Naive thymus-derived CD4-positive, alpha-beta T cell (primary cell): Measurements from ENCODE around the gene ALDH1A2. TPM values are rescaled to one million over a fixed set of nuclear protein-coding genes. Genes with fewer than 3 reads are reported as not detected.

ENCODE experiments used
- ATAC-seq: fragments of 150-1000 bp; cut with Tn5 transposase; 2 replicates; pipeline ENCODE4 v1.10.0; 2021; ENCODE audit warnings: mild to moderate bottlenecking, moderate library complexity
- CTCF ChIA-PET: fragments of 350-600 bp; sonication (Branson Sonifier 250); formaldehyde crosslinking; loops from one replicate; lab custom pipeline; 2021; ENCODE audit warnings: antibody characterized with exemption; lab: Charles Lee
- POLR2A ChIA-PET: fragments of 350-600 bp; sonication (Branson Sonifier 250); formaldehyde crosslinking; loops from one replicate; lab custom pipeline; 2021; ENCODE audit warnings: antibody characterized with exemption, inconsistent platforms; lab: Charles Lee
- DNase-seq, 9 donors: peaks; one replicate each; pipeline versions ENCODE4 v3.0.0 to v3.0.0-alpha.2; 2020 to 2022; ENCODE audit warnings: mixed read lengths in 1 of 9
- H3K27ac ChIP-seq: one replicate; pipeline ENCODE4 v1.7.0; 2013; ENCODE audit warnings: mild to moderate bottlenecking, low read depth, low read length, moderate library complexity
- H3K27me3 ChIP-seq, 2 donors: one replicate each; pipeline ENCODE4 v1.7.0; 2013; ENCODE audit warnings: low read length in 2 of 2, mild to moderate bottlenecking in 2 of 2, moderate library complexity in 2 of 2; ENCODE audit not compliant: control insufficient read depth in 2 of 2, insufficient read depth in 2 of 2
- H3K36me3 ChIP-seq, 3 experiments: 1 replicate in 2 of 3; 2 replicates in 1 of 3; pipeline ENCODE4 v1.7.0; 2013; ENCODE audit warnings: low read length in 3 of 3, mild to moderate bottlenecking in 3 of 3, moderate library complexity in 1 of 3; ENCODE audit not compliant: insufficient read depth in 3 of 3, control insufficient read depth in 2 of 3
- H3K4me1 ChIP-seq, 2 donors: one replicate each; pipeline ENCODE4 v1.7.0; 2013; ENCODE audit warnings: low read length in 2 of 2, mild to moderate bottlenecking in 2 of 2, moderate library complexity in 1 of 2; ENCODE audit not compliant: control insufficient read depth in 2 of 2, insufficient read depth in 2 of 2
- H3K4me3 ChIP-seq: 2 replicates; pipeline ENCODE4 v1.7.0; 2013; ENCODE audit warnings: mild to moderate bottlenecking, low read length
- H3K9me3 ChIP-seq, 3 experiments: 1 replicate in 2 of 3; 2 replicates in 1 of 3; pipeline ENCODE4 v1.7.0; 2013; ENCODE audit warnings: low read length in 3 of 3; ENCODE audit not compliant: control insufficient read depth in 2 of 3
- H3K27ac Mint-ChIP-seq, 9 donors: one replicate each; pipeline ENCODE4 v1.8.0; 2020 to 2022; ENCODE audit warnings: mixed read lengths in 9 of 9, mild to moderate bottlenecking in 8 of 9, moderate library complexity in 5 of 9, inconsistent platforms in 2 of 9
- H3K27me3 Mint-ChIP-seq, 5 donors: one replicate each; pipeline ENCODE4 v1.8.0; 2021 to 2022; ENCODE audit warnings: mixed read lengths in 5 of 5, mild to moderate bottlenecking in 1 of 5
- H3K36me3 Mint-ChIP-seq, 5 donors: one replicate each; pipeline ENCODE4 v1.8.0; 2020 to 2022; ENCODE audit warnings: mixed read lengths in 5 of 5, mild to moderate bottlenecking in 3 of 5, inconsistent platforms in 1 of 5
- H3K4me1 Mint-ChIP-seq, 7 donors: one replicate each; pipeline ENCODE4 v1.8.0; 2020 to 2022; ENCODE audit warnings: mixed read lengths in 7 of 7, mild to moderate bottlenecking in 3 of 7, inconsistent platforms in 1 of 7
- H3K4me3 Mint-ChIP-seq, 10 donors: one replicate each; pipeline ENCODE4 v1.8.0; 2020 to 2022; ENCODE audit warnings: mild to moderate bottlenecking in 10 of 10, mixed read lengths in 10 of 10, moderate library complexity in 6 of 10, inconsistent platforms in 2 of 10
- H3K9me3 Mint-ChIP-seq, 11 donors: one replicate each; pipeline ENCODE4 v1.8.0; 2020 to 2022; ENCODE audit warnings: mixed read lengths in 11 of 11, mild to moderate bottlenecking in 4 of 11, inconsistent platforms in 1 of 11, moderate library complexity in 1 of 11
- intact Hi-C, 2 donors: fragments of 100-400 bp; cut with micrococcal nuclease; formaldehyde crosslinking; loops; one replicate each; pipeline ENCODE4 v1.15.1; 2023
- polyA plus RNA-seq, 2 donors: library from polyadenylated mRNA; unstranded; fragments of 300-500 nt; fragmentation: Illumina TruSeq; gene quantifications; one replicate each; pipeline ENCODE4 v1.2.3, GENCODE V29; 2021
- total RNA-seq, 6 experiments: library from RNA in 5 of 6; stranded (reverse) in 5 of 6; gene quantifications; 1 replicate in 5 of 6; 2 replicates in 1 of 6; pipeline ENCODE4 v1.2.3 and lab custom pipeline; 2021 to 2026

ALDH1A2 gene
- total and polyA plus RNA-seq, 7 experiments from 2014 or later, result 1.7 TPM; not detected in 6

- H3K36me3 Mint-ChIP-seq, result no peaks in the 10 kb centered on the region
- peaks cover 9 to 36% (median 26%) of the 10 kb centered on the region in 5 donors for H3K27me3 Mint-ChIP-seq
Measured at GRCh38 chr15:57947282-57947681, 118.2 kb downstream of the ALDH1A2 start.

GRCh38 chr15:57946491-57947048 is 118.9 kb downstream of the ALDH1A2 start:
- Mint-ChIP-seq H3K27me3 (peaks cover 16 to 37% (median 32%) of the 10 kb centered on the region in 5 donors), H3K27ac (no peak overlapping the region), H3K9me3 (peaks cover 0 to 8% (median 0%) of the 10 kb centered on the region in 11 donors), H3K36me3 (no peaks in the 10 kb centered on the region), H3K4me3 (no peak overlapping the region), H3K4me1 (no peaks in the 10 kb centered on the region)
- H3K36me3 ChIP-seq, result no peaks in the 10 kb centered on the region
- H3K27me3 ChIP-seq, result no peaks in the 10 kb centered on the region
- ATAC-seq, result no peak
- no peak overlapping the region for H3K4me3 ChIP-seq
- H3K4me1 ChIP-seq, result no peaks in the 10 kb centered on the region
- intact Hi-C loops, result no loop called here
- DNase-seq, result no peak
- ChIA-PET CTCF (no interaction called here), POLR2A (no interaction called here)
- H3K27ac ChIP-seq, result no peak overlapping the region
- no peaks in the 10 kb centered on the region for H3K9me3 ChIP-seq

More at GRCh38 chr15:57947282-57947681, 118.2 kb downstream of the ALDH1A2 start:
- H3K27ac Mint-ChIP-seq, result no peak overlapping the region
- Histone ChIP-seq H3K9me3 (no peaks in the 10 kb centered on the region), H3K27ac (no peak overlapping the region), H3K4me1 (no peaks in the 10 kb centered on the region), H3K36me3 (no peaks in the 10 kb centered on the region), H3K27me3 (no peaks in the 10 kb centered on the region), H3K4me3 (no peak overlapping the region)
- POLR2A ChIA-PET, result no interaction called here
- ATAC-seq (no peak), DNase-seq (no peak)
- no peak overlapping the region for H3K4me3 Mint-ChIP-seq
- peaks cover 0 to 8% (median 0%) of the 10 kb centered on the region in 11 donors for H3K9me3 Mint-ChIP-seq
- CTCF ChIA-PET, result no interaction called here
- intact Hi-C loops, result no loop called here
- no peaks in the 10 kb centered on the region for H3K4me1 Mint-ChIP-seq

- ATAC-seq, result no peak
- Histone ChIP-seq H3K27me3 (no peaks in the 10 kb centered on the region), H3K27ac (no peak overlapping the region), H3K4me1 (no peaks in the 10 kb centered on the region), H3K4me3 (no peak overlapping the region), H3K36me3 (no peaks in the 10 kb centered on the region), H3K9me3 (no peaks in the 10 kb centered on the region)
- peaks cover 0 to 8% (median 0%) of the 10 kb centered on the region in 11 donors for H3K9me3 Mint-ChIP-seq
- no peak overlapping the region for H3K4me3 Mint-ChIP-seq
- intact Hi-C loops, result no loop called here
- no peak for DNase-seq
- peaks cover 18 to 41% (median 37%) of the 10 kb centered on the region in 5 donors for H3K27me3 Mint-ChIP-seq
- POLR2A ChIA-PET, result no interaction called here
- no peak overlapping the region for H3K27ac Mint-ChIP-seq
- CTCF ChIA-PET, result no interaction called here
- H3K36me3 Mint-ChIP-seq, result no peaks in the 10 kb centered on the region
- H3K4me1 Mint-ChIP-seq, result no peaks in the 10 kb centered on the region
Measured at GRCh38 chr15:57945616-57946015, 119.9 kb downstream of the ALDH1A2 start.

GRCh38 chr15:57943754-57944420 is 121.6 kb downstream of the ALDH1A2 start:
- no peak overlapping the region for H3K27ac Mint-ChIP-seq
- H3K4me1 Mint-ChIP-seq, result no peaks in the 10 kb centered on the region
- Histone ChIP-seq H3K27me3 (no peaks in the 10 kb centered on the region), H3K4me1 (no peaks in the 10 kb centered on the region), H3K36me3 (no peaks in the 10 kb centered on the region), H3K4me3 (no peak overlapping the region), H3K27ac (no peak overlapping the region), H3K9me3 (no peaks in the 10 kb centered on the region)
- H3K36me3 Mint-ChIP-seq, result no peaks in the 10 kb centered on the region
- H3K4me3 Mint-ChIP-seq, result no peak overlapping the region
- DNase-seq (no peak), ATAC-seq (no peak)
- ChIA-PET CTCF (no interaction called here), POLR2A (no interaction called here)
- peaks cover 24 to 55% (median 50%) of the 10 kb centered on the region in 5 donors for H3K27me3 Mint-ChIP-seq
- peaks cover 0 to 8% (median 0%) of the 10 kb centered on the region in 11 donors for H3K9me3 Mint-ChIP-seq
- intact Hi-C loops, result no loop called here

GRCh38 chr15:57943171-57943570 is 122.3 kb downstream of the ALDH1A2 start:
- intact Hi-C loops, result no loop called here
- H3K9me3 ChIP-seq, result no peaks in the 10 kb centered on the region
- no peak overlapping the region for H3K27ac Mint-ChIP-seq
- no peaks in the 10 kb centered on the region for H3K36me3 Mint-ChIP-seq
- no peak for DNase-seq
- H3K36me3 ChIP-seq, result no peaks in the 10 kb centered on the region
- no peaks in the 10 kb centered on the region for H3K4me1 Mint-ChIP-seq
- no peak for ATAC-seq
- no peak overlapping the region for H3K4me3 Mint-ChIP-seq
- ChIA-PET POLR2A (no interaction called here), CTCF (no interaction called here)
- peaks cover 0 to 8% (median 0%) of the 10 kb centered on the region in 11 donors for H3K9me3 Mint-ChIP-seq
- H3K4me3 ChIP-seq, result no peak overlapping the region
- H3K27me3 ChIP-seq, result no peaks in the 10 kb centered on the region
- no peaks in the 10 kb centered on the region for H3K4me1 ChIP-seq
- no peak overlapping the region for H3K27ac ChIP-seq
- H3K27me3 Mint-ChIP-seq, result peaks cover 29 to 62% (median 51%) of the 10 kb centered on the region in 5 donors

DNA sequence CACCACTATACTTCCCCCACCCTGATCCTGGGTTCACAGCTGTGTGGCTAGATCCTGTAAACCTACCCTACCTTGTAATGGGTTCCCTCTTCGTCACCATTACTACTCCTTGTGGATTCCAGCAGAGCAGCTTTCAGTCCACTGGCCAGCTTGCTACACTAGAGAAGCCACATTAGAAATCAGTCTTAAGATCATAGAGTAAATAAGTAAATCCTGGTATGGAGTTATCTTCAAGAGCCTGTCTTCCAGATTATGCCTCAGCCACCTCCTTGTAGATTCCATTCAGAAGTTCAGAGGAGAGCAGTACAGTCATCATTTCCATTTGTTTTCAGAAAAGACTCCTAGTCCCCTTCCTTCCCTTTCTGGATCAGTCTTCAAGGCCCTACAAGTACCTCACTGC is 123.7 kb downstream of the ALDH1A2 start:
- H3K36me3 ChIP-seq, result no peaks in the 10 kb centered on the region
- Mint-ChIP-seq H3K36me3 (no peaks in the 10 kb centered on the region), H3K4me3 (no peak overlapping the region), H3K9me3 (peaks cover 0 to 11% (median 1%) of the 10 kb centered on the region in 11 donors), H3K4me1 (no peaks in the 10 kb centered on the region), H3K27me3 (peaks cover 38 to 69% (median 57%) of the 10 kb centered on the region in 5 donors), H3K27ac (no peak overlapping the region)
- H3K27ac ChIP-seq, result no peak overlapping the region
- intact Hi-C loops, result no loop called here
- H3K27me3 ChIP-seq, result no peaks in the 10 kb centered on the region
- ATAC-seq, result no peak
- no peak overlapping the region for H3K4me3 ChIP-seq
- ChIA-PET CTCF (no interaction called here), POLR2A (no interaction called here)
- no peaks in the 10 kb centered on the region for H3K9me3 ChIP-seq
- H3K4me1 ChIP-seq, result no peaks in the 10 kb centered on the region
- no peak for DNase-seq

GRCh38 chr15:57932348-57932747 is 133.2 kb downstream of the ALDH1A2 start:
- ChIA-PET POLR2A (no interaction called here), CTCF (no interaction called here)
- H3K4me1 ChIP-seq, result no peaks in the 10 kb centered on the region
- ATAC-seq (no peak), DNase-seq (no peak)
- Mint-ChIP-seq H3K4me3 (no peak overlapping the region), H3K9me3 (peaks cover 0 to 6% (median 2%) of the 10 kb centered on the region in 11 donors), H3K4me1 (no peaks in the 10 kb centered on the region), H3K27ac (no peak overlapping the region), H3K36me3 (no peaks in the 10 kb centered on the region), H3K27me3 (peaks cover 36 to 62% (median 46%) of the 10 kb centered on the region in 5 donors)
- peaks cover 0 to 5% of the 10 kb centered on the region in 2 donors for H3K27me3 ChIP-seq
- H3K36me3 ChIP-seq, result no peaks in the 10 kb centered on the region
- intact Hi-C loops, result no loop called here
- no peaks in the 10 kb centered on the region for H3K9me3 ChIP-seq
- no peak overlapping the region for H3K4me3 ChIP-seq
- no peak overlapping the region for H3K27ac ChIP-seq
